K562 (cell line): ENCODE results near the gene CPPED1. TPM values are rescaled to one million over a fixed set of nuclear protein-coding genes. Genes with fewer than 3 reads are reported as not detected.
A peak's percentile ranks its signal among the peaks of the same experiment; 100 is the strongest.

Source experiments
- CC2D1A ChIP-seq: fragments of 450-650 bp; IDR thresholded peaks from 2 replicates; pipeline ENCODE4 v1.6.1; 2017; ENCODE audit warnings: mild to moderate bottlenecking
- DACH1 ChIP-seq: fragments of 450-650 bp; IDR thresholded peaks from 2 replicates; pipeline ENCODE4 v1.6.1; 2018; ENCODE audit not compliant: partially characterized antibody
- JUND ChIP-seq, 2 experiments: IDR thresholded peaks; 2 replicates in 1 of 2; 3 replicates in 1 of 2; pipeline ENCODE4 v1.6.1; 2011; ENCODE audit warnings: borderline replicate concordance in 2 of 2, low read depth in 2 of 2, low read length in 2 of 2, improper control_type of control experiment in 1 of 2, missing biosample characterization in 1 of 2, missing genetic modification characterization in 1 of 2, missing genetic modification reagents in 1 of 2
- PCBP1 ChIP-seq: fragments of 200-400 bp; formaldehyde crosslinking; IDR thresholded peaks from 2 replicates; pipeline ENCODE4 v1.6.1; 2018; ENCODE audit warnings: mild to moderate bottlenecking, low read depth, low read length; ENCODE audit not compliant: poor library complexity, severe bottlenecking
- RAD21 ChIP-seq, 2 experiments: fragments of 250-450 bp in 1 of 2; fragments of 450-650 bp in 1 of 2; sonication (Bioruptor Pico) in 1 of 2; formaldehyde crosslinking in 1 of 2; IDR thresholded peaks in 1 of 2; conservative IDR thresholded peaks in 1 of 2; 2 replicates each; pipeline versions ENCODE4 v1.4.0 to v1.8.0; 2020 to 2022; ENCODE audit warnings: mild to moderate bottlenecking in 2 of 2, moderate library complexity in 1 of 2
- SMC3 ChIP-seq: conservative IDR thresholded peaks from 2 replicates; pipeline ENCODE4 v1.6.1; 2011; ENCODE audit warnings: low read depth, low read length, improper control_type of control experiment; ENCODE audit not compliant: insufficient read depth
- STAG1 ChIP-seq: sonication (generic); formaldehyde crosslinking; IDR thresholded peaks from 2 replicates; pipeline ENCODE4 v1.5.0; 2020; ENCODE audit warnings: missing genetic modification reagents, borderline replicate concordance
- STAT5A ChIP-seq: IDR thresholded peaks from 2 replicates; pipeline ENCODE4 v1.6.1; 2012; ENCODE audit warnings: low read length, inconsistent platforms, borderline replicate concordance
- polyA plus RNA-seq, 8 experiments: library from polyadenylated mRNA; depleted of rRNA in 4 of 8; stranded (reverse) in 5 of 8; unstranded in 3 of 8; fragments of >200 nt; fragmentation: Nextera tagmentation in 2 of 8; fragmentation: Illumina TruSeq in 1 of 8; extraction: Ambion mirVana in 2 of 8; extraction: Trizol in 1 of 8; gene quantifications; 2 replicates each; pipeline versions ENCODE4 v1.2.1 to v1.2.3, GENCODE V29; 2011 to 2014; ENCODE audit warnings: inconsistent platforms in 1 of 8, missing spikeins in 1 of 8
- total RNA-seq, 7 experiments: library from RNA; depleted of rRNA in 6 of 7; stranded (reverse); fragments of >200 nt in 6 of 7; fragmentation: Illumina TruSeq in 2 of 7; extraction: Trizol in 2 of 7; gene quantifications; 2 replicates each; pipeline versions ENCODE4 v1.2.1 to v1.2.3, GENCODE V29; 2011 to 2021; ENCODE audit warnings: low replicate concordance in 1 of 7
- TF ChIP-seq, protein P1 (sequence below): sonication (generic); formaldehyde crosslinking; IDR thresholded peaks from 2 replicates; pipeline ENCODE4 v1.8.1; 2023; ENCODE audit warnings: mild to moderate bottlenecking, missing genetic modification reagents
- TF ChIP-seq, protein P2 (sequence below), 2 experiments: fragments of 450-650 bp; formaldehyde crosslinking in 1 of 2; IDR thresholded peaks; 2 replicates each; pipeline versions ENCODE4 v1.4.0 to v1.6.1; 2014 to 2020; ENCODE audit warnings: mild to moderate bottlenecking in 2 of 2, borderline replicate concordance in 1 of 2, low read depth in 1 of 2
- TF ChIP-seq, protein P3 (sequence below): fragments of 200-800 bp; sonication (Bioruptor generic); IDR thresholded peaks from 2 replicates; pipeline ENCODE4 v1.6.1; 2017; ENCODE audit warnings: missing genetic modification characterization, missing compliant biosample characterization

Gene CPPED1
- total and polyA plus RNA-seq, 9 of the 15 experiments (the other 6 are each of a cell fraction or from before 2014, with no cell fraction given): 7.5 to 25.7 (median 16.9) TPM

DNA sequence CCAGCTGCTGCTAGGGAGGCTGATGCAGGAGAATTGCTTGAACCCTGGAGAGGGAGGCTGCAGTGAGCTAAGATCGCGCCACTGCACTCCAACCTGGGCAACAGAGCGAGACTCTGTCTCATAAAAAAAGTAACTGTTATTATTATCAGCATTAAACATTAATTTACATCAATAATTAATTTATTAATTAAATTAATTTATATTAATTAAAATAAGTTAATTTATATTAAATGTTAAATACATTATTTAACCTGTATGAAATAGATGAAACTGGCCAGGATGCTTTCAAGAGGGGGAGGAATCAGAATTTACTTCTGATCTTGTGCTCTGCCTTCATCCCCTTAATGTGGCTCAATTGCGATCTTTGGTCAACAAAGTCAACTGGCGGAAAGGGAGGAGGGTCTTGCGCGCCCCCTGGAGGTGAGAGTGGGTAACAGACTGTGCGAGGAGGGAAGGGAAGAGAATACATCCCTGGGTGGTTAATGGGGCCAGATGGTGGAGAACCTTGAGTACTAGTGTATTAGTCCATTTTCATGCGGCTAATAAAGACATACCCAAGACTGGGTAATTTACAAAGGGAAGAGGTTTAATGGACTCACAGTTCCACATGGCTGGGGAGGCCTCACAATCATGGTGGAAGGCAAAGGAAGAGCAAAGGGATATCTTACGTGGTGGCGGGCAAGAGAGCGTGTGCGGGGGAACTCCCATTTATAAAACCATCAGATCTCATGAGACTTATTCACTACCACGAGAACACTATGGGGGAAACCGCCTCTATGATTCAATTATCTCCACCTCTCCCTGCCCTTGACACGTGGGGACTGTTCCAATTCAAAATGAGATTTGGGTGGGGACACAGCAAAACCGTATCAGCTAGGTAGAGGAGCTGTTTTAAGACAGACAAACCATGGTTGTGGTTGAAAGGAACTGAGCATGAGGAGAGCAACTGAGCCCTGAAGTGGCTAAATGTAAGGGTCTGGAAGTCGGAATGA lies 15.7 kb upstream of the CPPED1 start (continued):
- peak; percentile 58; the same call in 1 of the 2 replicates for TF ChIP-seq CC2D1A
- no peak for TF ChIP-seq STAT5A
- TF ChIP-seq, protein P1, sequence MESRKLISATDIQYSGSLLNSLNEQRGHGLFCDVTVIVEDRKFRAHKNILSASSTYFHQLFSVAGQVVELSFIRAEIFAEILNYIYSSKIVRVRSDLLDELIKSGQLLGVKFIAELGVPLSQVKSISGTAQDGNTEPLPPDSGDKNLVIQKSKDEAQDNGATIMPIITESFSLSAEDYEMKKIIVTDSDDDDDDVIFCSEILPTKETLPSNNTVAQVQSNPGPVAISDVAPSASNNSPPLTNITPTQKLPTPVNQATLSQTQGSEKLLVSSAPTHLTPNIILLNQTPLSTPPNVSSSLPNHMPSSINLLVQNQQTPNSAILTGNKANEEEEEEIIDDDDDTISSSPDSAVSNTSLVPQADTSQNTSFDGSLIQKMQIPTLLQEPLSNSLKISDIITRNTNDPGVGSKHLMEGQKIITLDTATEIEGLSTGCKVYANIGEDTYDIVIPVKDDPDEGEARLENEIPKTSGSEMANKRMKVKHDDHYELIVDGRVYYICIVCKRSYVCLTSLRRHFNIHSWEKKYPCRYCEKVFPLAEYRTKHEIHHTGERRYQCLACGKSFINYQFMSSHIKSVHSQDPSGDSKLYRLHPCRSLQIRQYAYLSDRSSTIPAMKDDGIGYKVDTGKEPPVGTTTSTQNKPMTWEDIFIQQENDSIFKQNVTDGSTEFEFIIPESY (CRISPR knock-in tag): peak; percentile 72
- peak; percentile 69; the same call in 1 of the 2 replicates for TF ChIP-seq STAG1 (CRISPR knock-in tag)
- TF ChIP-seq PCBP1: no peak
- peak; percentile 43; the same call in 1 of the 2 replicates for TF ChIP-seq JUND (IDR thresholded peaks at IDR 0.05; ENCODE audit: borderline replicate concordance, low read depth, low read length)
- no peak for TF ChIP-seq JUND (tag; IDR thresholded peaks at IDR 0.05; ENCODE audit: borderline replicate concordance, low read depth, low read length)
- peak; percentile 89 to 96 for TF ChIP-seq RAD21 (CRISPR knock-in tag; conservative IDR thresholded peaks at IDR 0.05 in 1 of 2, IDR thresholded peaks at IDR 0.05 in 1 of 2)
- peak; percentile 54 for TF ChIP-seq DACH1
- TF ChIP-seq, protein P2, sequence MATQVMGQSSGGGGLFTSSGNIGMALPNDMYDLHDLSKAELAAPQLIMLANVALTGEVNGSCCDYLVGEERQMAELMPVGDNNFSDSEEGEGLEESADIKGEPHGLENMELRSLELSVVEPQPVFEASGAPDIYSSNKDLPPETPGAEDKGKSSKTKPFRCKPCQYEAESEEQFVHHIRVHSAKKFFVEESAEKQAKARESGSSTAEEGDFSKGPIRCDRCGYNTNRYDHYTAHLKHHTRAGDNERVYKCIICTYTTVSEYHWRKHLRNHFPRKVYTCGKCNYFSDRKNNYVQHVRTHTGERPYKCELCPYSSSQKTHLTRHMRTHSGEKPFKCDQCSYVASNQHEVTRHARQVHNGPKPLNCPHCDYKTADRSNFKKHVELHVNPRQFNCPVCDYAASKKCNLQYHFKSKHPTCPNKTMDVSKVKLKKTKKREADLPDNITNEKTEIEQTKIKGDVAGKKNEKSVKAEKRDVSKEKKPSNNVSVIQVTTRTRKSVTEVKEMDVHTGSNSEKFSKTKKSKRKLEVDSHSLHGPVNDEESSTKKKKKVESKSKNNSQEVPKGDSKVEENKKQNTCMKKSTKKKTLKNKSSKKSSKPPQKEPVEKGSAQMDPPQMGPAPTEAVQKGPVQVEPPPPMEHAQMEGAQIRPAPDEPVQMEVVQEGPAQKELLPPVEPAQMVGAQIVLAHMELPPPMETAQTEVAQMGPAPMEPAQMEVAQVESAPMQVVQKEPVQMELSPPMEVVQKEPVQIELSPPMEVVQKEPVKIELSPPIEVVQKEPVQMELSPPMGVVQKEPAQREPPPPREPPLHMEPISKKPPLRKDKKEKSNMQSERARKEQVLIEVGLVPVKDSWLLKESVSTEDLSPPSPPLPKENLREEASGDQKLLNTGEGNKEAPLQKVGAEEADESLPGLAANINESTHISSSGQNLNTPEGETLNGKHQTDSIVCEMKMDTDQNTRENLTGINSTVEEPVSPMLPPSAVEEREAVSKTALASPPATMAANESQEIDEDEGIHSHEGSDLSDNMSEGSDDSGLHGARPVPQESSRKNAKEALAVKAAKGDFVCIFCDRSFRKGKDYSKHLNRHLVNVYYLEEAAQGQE (IDR thresholded peaks at IDR 0.05; ENCODE audit: borderline replicate concordance): peak; percentile 91
- TF ChIP-seq, protein P2 (CRISPR knock-in tag; IDR thresholded peaks at IDR 0.05; ENCODE audit: low read depth): no peak
- TF ChIP-seq, protein P3, sequence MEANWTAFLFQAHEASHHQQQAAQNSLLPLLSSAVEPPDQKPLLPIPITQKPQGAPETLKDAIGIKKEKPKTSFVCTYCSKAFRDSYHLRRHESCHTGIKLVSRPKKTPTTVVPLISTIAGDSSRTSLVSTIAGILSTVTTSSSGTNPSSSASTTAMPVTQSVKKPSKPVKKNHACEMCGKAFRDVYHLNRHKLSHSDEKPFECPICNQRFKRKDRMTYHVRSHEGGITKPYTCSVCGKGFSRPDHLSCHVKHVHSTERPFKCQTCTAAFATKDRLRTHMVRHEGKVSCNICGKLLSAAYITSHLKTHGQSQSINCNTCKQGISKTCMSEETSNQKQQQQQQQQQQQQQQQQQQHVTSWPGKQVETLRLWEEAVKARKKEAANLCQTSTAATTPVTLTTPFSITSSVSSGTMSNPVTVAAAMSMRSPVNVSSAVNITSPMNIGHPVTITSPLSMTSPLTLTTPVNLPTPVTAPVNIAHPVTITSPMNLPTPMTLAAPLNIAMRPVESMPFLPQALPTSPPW (CRISPR knock-in tag): 0 out of 2 replicates have a peak, but pooled peaks have one; percentile 15
- peak; percentile 95 for TF ChIP-seq SMC3
